BE2C (cell line): ENCODE data around the gene VTI1A.
"Not testable (repeated sequence)": the region's sequence is repeated elsewhere in the genome, so short reads cannot be mapped to it uniquely, and the experiment has no call there.

ENCODE experiments used
- DNase-seq: peaks from one replicate; pipeline ENCODE4 v3.0.0-alpha.2; 2020
- H3K27me3 ChIP-seq: fragments of 250-450 bp; sonication (Bioruptor Pico); 2 replicates; pipeline ENCODE4 v1.5.1; 2020; ENCODE audit warnings: mild to moderate bottlenecking
- H3K36me3 ChIP-seq: fragments of 250-450 bp; sonication (Bioruptor Pico); 2 replicates; pipeline ENCODE4 v1.5.1; 2020; ENCODE audit warnings: mild to moderate bottlenecking
- H3K4me1 ChIP-seq: fragments of 250-450 bp; sonication (Bioruptor Pico); 2 replicates; pipeline ENCODE4 v1.5.1; 2020
- H3K4me3 ChIP-seq: 2 replicates; pipeline ENCODE4 v1.5.1; 2011; ENCODE audit warnings: low read depth, low read length
- H3K9me3 ChIP-seq: fragments of 250-450 bp; sonication (Bioruptor Pico); 2 replicates; pipeline ENCODE4 v1.5.1; 2020
- TF ChIP-seq, protein P1 (sequence below): IDR thresholded peaks from 2 replicates; pipeline ENCODE4 v1.5.1; 2012; ENCODE audit warnings: mild to moderate bottlenecking, low read depth, low read length

The VTI1A gene

GRCh38 chr10:112532956-112533355 is 85.9 kb downstream of the VTI1A start:
- H3K9me3 ChIP-seq, result no peaks in the 10 kb centered on the region
- H3K27me3 ChIP-seq, result no peaks in the 10 kb centered on the region
- no peak overlapping the region for H3K4me3 ChIP-seq
- TF ChIP-seq, protein P1, sequence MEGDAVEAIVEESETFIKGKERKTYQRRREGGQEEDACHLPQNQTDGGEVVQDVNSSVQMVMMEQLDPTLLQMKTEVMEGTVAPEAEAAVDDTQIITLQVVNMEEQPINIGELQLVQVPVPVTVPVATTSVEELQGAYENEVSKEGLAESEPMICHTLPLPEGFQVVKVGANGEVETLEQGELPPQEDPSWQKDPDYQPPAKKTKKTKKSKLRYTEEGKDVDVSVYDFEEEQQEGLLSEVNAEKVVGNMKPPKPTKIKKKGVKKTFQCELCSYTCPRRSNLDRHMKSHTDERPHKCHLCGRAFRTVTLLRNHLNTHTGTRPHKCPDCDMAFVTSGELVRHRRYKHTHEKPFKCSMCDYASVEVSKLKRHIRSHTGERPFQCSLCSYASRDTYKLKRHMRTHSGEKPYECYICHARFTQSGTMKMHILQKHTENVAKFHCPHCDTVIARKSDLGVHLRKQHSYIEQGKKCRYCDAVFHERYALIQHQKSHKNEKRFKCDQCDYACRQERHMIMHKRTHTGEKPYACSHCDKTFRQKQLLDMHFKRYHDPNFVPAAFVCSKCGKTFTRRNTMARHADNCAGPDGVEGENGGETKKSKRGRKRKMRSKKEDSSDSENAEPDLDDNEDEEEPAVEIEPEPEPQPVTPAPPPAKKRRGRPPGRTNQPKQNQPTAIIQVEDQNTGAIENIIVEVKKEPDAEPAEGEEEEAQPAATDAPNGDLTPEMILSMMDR, result no peak
- no peaks in the 10 kb centered on the region; the same call in 1 of the 2 replicates for H3K4me1 ChIP-seq
- no peak for DNase-seq
- no peaks in the 10 kb centered on the region for H3K36me3 ChIP-seq

DNA sequence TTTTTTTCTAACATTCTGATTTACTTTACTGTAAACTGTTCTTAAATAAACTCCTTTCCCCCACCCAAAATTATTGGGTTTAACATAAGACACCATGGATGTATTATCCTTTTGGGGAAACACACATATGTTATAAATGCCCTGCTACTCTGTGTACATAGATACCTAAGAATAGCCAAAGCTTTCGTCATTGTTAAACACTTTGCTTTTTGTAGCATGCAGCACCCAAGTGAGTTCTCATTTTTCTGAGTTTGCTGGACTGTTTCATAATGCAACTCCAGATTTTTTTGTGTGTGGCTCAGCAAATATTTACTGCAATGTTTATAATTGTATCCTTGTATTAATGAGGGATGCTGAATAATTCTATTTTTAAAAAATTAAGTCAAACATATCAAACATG is 86.9 kb downstream of the VTI1A start:
- no peak for DNase-seq
- no peak overlapping the region for H3K4me3 ChIP-seq
- H3K27me3 ChIP-seq, result no peaks in the 10 kb centered on the region
- TF ChIP-seq, protein P1, result no peak
- H3K9me3 ChIP-seq, result no peaks in the 10 kb centered on the region
- no peaks in the 10 kb centered on the region; the same call in 1 of the 2 replicates for H3K4me1 ChIP-seq
- no peaks in the 10 kb centered on the region for H3K36me3 ChIP-seq

DNA sequence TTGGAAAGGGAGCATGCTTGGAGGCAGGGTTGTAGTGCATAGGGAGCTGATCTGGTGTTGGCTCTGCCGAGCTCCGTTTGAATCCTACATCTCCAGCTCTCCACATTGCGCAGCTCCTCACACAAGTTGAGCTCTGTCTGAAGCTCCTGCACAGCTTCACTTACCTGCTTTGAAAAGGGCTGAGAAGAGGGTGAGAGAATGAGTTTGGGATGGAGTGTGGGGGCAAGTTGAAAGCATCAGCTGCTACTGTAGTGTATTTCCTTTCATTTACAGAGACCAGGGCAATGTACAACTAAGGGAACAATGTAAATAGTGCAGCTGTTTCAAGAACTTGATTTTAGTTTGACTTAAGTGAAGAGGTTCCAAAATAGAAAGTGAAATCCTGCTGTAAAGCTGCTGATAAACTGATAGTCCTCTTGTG is 88.5 kb downstream of the VTI1A start:
- DNase-seq, result no peak
- Histone ChIP-seq H3K9me3 (no peaks in the 10 kb centered on the region), H3K4me3 (no peak overlapping the region), H3K27me3 (no peaks in the 10 kb centered on the region), H3K36me3 (no peaks in the 10 kb centered on the region), H3K4me1 (no peaks in the 10 kb centered on the region; the same call in 1 of the 2 replicates)
- TF ChIP-seq, protein P1, result no peak

GRCh38 chr10:112536663-112537062 is 89.6 kb downstream of the VTI1A start:
- H3K27me3 ChIP-seq, result no peaks in the 10 kb centered on the region
- DNase-seq, result no peak
- no peaks in the 10 kb centered on the region for H3K36me3 ChIP-seq
- no peak overlapping the region for H3K4me3 ChIP-seq
- H3K9me3 ChIP-seq, result no peaks in the 10 kb centered on the region
- TF ChIP-seq, protein P1, result no peak
- H3K4me1 ChIP-seq, result no peaks in the 10 kb centered on the region; the same call in 1 of the 2 replicates

DNA sequence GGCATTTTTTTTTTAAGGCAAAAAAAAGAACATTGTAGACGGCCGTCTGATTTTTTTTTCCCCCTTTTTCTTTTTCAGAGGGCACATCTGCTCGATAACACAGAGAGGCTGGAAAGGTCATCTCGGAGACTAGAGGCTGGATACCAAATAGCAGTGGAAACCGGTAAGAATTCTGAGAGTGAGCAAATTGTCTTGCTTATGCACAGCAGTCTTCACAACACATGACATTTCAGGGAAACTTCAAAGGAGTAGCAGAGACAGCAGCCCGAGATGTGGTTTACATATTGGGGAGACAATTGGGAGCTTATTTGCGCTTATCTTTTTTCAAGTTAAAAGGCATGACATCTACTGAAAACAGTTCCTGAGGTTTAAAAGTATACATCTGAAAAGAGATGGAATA is 91.2 kb downstream of the VTI1A start:
- Histone ChIP-seq H3K4me1 (no peaks in the 10 kb centered on the region; the same call in 1 of the 2 replicates), H3K27me3 (no peaks in the 10 kb centered on the region), H3K4me3 (no peak overlapping the region), H3K36me3 (no peaks in the 10 kb centered on the region), H3K9me3 (no peaks in the 10 kb centered on the region)
- DNase-seq, result no peak
- TF ChIP-seq, protein P1, result no peak

DNA sequence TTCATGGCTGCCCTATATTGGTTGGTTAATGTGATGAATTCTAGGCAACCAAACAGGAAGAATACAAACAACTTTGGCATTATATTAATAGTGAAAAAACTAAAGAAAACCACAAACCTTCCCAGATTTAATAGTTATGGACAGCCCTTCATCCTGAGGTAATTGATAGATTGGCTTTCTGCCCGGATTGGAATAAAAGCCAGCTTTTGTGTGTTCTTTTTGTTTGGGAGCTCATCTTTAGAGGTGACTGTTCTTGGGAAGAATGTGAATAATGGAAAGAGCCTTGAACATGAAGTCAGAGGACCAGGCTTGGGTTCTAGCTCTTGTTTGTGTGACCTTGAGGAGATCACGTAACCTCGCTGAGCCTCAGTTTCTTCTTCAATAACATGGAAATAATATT is 92.3 kb downstream of the VTI1A start:
- TF ChIP-seq, protein P1, result no peak

DNA sequence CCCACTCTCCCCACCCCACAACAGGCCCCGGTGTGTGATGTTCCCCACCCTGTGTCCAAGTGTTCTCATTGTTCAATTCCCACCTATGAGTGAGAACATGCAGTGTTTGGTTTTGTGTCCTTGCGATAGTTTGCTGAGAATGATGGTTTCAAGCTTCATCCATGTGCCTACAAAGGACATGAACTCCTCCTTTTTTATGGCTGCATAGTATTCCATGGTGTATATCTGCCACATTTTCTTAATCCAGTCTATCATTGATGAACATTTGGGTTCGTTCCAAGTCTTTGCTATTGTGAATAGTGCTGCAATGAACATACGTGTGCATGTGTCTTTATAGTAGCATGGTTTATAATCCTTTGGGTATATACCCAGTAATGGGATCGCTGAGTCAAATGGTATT is 95.8 kb downstream of the VTI1A start:
- H3K36me3 ChIP-seq, DNase-seq: not testable (repeated sequence)

More for the DNA sequence above, 92.3 kb downstream of the VTI1A start:
- H3K36me3 ChIP-seq, result no peaks in the 10 kb centered on the region
- H3K4me1 ChIP-seq, result no peaks in the 10 kb centered on the region; the same call in 1 of the 2 replicates
- no peak for DNase-seq
- no peaks in the 10 kb centered on the region for H3K27me3 ChIP-seq
- H3K4me3 ChIP-seq, result no peak overlapping the region
- H3K9me3 ChIP-seq, result no peaks in the 10 kb centered on the region

More for the DNA sequence above, 95.8 kb downstream of the VTI1A start:
- not testable (repeated sequence) for H3K27me3 ChIP-seq, H3K4me3 ChIP-seq, H3K9me3 ChIP-seq, H3K4me1 ChIP-seq
